Endothelial cell (in vitro differentiated cells): ENCODE results near the gene EFNA5. TPM values are rescaled to one million over a fixed set of nuclear protein-coding genes. Genes with fewer than 3 reads are reported as not detected.
A peak's percentile ranks its signal among the peaks of the same experiment; 100 is the strongest.

Experiments used
- DNase-seq: peaks from one replicate; pipeline ENCODE4 v3.0.0; 2021; ENCODE audit warnings: low spot score
- H3K27ac Mint-ChIP-seq: one replicate; pipeline ENCODE4 v1.8.0; 2021; ENCODE audit warnings: mixed read lengths, inconsistent platforms; ENCODE audit not compliant: unreplicated experiment
- H3K27me3 Mint-ChIP-seq: one replicate; pipeline ENCODE4 v1.8.0; 2021; ENCODE audit warnings: mild to moderate bottlenecking, moderate library complexity, mixed read lengths, inconsistent platforms; ENCODE audit not compliant: unreplicated experiment
- H3K36me3 Mint-ChIP-seq: one replicate; pipeline ENCODE4 v1.8.0; 2021; ENCODE audit warnings: mild to moderate bottlenecking, low read depth, mixed read lengths, inconsistent platforms; ENCODE audit not compliant: unreplicated experiment
- H3K4me1 Mint-ChIP-seq: one replicate; pipeline ENCODE4 v1.8.0; 2021; ENCODE audit warnings: mild to moderate bottlenecking, mixed read lengths, inconsistent platforms; ENCODE audit not compliant: unreplicated experiment
- H3K4me3 Mint-ChIP-seq: one replicate; pipeline ENCODE4 v1.8.0; 2021; ENCODE audit warnings: mild to moderate bottlenecking, mixed read lengths, inconsistent platforms; ENCODE audit not compliant: unreplicated experiment
- H3K9me3 Mint-ChIP-seq: one replicate; pipeline ENCODE4 v1.8.0; 2021; ENCODE audit warnings: mixed read lengths, inconsistent platforms; ENCODE audit not compliant: unreplicated experiment
- total RNA-seq: library from RNA; stranded (reverse); fragmentation: NEBNext Ultra II Directional; extraction: Animal tissue kit (Norgen Biotek cat#: 25700); gene quantifications from one replicate; pipeline ENCODE4 v1.2.1, GENCODE V29; 2021; ENCODE audit not compliant: unreplicated experiment
- TF ChIP-seq, protein P1 (sequence below): fragments of 200-600 bp; sonication (generic); IDR thresholded peaks from one replicate; pipeline ENCODE4 v1.5.0; 2021; ENCODE audit warnings: antibody characterized with exemption; ENCODE audit not compliant: unreplicated experiment

The EFNA5 gene
- total RNA-seq, 1 donor from 2014 or later = 8.8 TPM

DNA sequence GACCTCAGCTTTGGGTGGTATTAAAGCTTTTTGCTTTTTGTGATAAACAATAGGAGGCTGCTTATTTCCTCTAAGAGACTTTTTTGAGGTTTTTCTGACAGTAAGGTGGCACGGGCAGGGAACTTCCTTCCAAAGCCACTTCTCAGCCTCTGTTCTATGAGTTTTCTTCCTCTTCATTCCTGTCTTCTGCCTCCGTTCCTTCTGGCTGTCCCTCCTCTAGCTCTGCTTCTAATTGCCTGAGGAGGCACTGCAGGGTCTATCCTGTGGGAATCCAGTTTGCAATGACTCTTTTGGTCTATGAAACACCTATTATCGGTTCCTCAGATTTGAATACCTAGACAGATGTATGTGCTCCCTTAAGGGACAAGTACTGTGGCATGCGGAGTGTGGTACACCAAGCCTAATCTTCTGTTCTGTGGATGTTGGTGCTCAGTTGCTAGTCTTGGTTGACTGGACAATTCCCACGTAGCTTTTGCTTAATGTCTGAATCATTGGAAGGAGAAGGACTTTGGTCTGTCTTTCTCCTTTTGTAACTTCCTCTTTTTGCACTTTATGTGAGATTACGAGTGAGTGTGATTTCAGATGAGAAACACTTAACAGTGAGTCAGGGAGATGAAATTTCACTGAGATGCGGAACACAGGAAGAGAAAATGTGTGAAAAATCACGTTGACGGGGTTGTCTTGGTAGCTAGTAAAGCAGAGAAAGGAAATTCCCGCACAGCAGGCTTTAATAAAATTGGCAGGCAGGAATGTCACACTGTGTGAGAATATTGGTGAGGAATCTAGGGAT is 305.2 kb downstream of the EFNA5 start:
- Mint-ChIP-seq H3K9me3 (no peaks in the 10 kb centered on the region), H3K27me3 (no peaks in the 10 kb centered on the region), H3K36me3 (no peaks in the 10 kb centered on the region), H3K4me3 (no peak overlapping the region), H3K27ac (peak overlapping the region; percentile 17), H3K4me1 (peaks cover 20% of the 10 kb centered on the region)
- DNase-seq = no peak
- TF ChIP-seq, protein P1, sequence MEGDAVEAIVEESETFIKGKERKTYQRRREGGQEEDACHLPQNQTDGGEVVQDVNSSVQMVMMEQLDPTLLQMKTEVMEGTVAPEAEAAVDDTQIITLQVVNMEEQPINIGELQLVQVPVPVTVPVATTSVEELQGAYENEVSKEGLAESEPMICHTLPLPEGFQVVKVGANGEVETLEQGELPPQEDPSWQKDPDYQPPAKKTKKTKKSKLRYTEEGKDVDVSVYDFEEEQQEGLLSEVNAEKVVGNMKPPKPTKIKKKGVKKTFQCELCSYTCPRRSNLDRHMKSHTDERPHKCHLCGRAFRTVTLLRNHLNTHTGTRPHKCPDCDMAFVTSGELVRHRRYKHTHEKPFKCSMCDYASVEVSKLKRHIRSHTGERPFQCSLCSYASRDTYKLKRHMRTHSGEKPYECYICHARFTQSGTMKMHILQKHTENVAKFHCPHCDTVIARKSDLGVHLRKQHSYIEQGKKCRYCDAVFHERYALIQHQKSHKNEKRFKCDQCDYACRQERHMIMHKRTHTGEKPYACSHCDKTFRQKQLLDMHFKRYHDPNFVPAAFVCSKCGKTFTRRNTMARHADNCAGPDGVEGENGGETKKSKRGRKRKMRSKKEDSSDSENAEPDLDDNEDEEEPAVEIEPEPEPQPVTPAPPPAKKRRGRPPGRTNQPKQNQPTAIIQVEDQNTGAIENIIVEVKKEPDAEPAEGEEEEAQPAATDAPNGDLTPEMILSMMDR = no peak

GRCh38 chr5:107364443-107365319 is 306.1 kb downstream of the EFNA5 start:
- no peak for DNase-seq
- Mint-ChIP-seq H3K4me3 (no peak overlapping the region), H3K27ac (peak overlapping the region; percentile 9), H3K36me3 (no peaks in the 10 kb centered on the region), H3K9me3 (no peaks in the 10 kb centered on the region), H3K4me1 (peaks cover 20% of the 10 kb centered on the region), H3K27me3 (no peaks in the 10 kb centered on the region)
- TF ChIP-seq, protein P1 = no peak

- Mint-ChIP-seq H3K9me3 (no peaks in the 10 kb centered on the region), H3K4me1 (peaks cover 20% of the 10 kb centered on the region), H3K4me3 (no peak overlapping the region), H3K36me3 (no peaks in the 10 kb centered on the region), H3K27ac (peak overlapping the region; percentile 53), H3K27me3 (no peaks in the 10 kb centered on the region)
- no peak for DNase-seq
- TF ChIP-seq, protein P1 = no peak
These were observed 307.0 kb downstream of the EFNA5 start for GRCh38 chr5:107363768-107364167.

DNA sequence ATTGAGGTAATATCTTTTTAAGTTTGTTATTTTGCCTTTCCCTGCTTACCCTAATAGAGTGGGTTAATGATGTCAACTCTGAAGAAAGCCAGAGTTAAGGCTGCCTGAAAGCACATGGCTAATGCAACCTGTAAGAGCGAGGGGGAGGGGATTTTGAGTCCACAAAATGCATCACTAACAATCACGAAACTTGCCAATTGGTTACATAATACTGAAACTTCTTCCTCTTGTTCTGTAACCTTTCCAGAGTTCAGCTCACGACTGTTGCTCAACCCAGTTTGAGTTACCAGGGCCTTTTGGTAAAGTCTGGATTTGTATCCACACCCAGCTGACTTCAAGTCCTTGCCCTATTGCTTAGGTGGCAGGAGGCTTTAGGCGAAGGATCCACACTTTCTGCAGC is 308.8 kb downstream of the EFNA5 start:
- no peaks in the 10 kb centered on the region for H3K36me3 Mint-ChIP-seq
- no peaks in the 10 kb centered on the region for H3K9me3 Mint-ChIP-seq
- H3K27me3 Mint-ChIP-seq = no peaks in the 10 kb centered on the region
- no peak overlapping the region for H3K27ac Mint-ChIP-seq
- TF ChIP-seq, protein P1 = no peak
- no peak overlapping the region for H3K4me3 Mint-ChIP-seq
- no peak for DNase-seq
- H3K4me1 Mint-ChIP-seq = peaks cover 20% of the 10 kb centered on the region

- no peak for DNase-seq
- TF ChIP-seq, protein P1 = no peak
- no peaks in the 10 kb centered on the region for H3K9me3 Mint-ChIP-seq
- no peaks in the 10 kb centered on the region for H3K27me3 Mint-ChIP-seq
- H3K36me3 Mint-ChIP-seq = no peaks in the 10 kb centered on the region
- H3K4me1 Mint-ChIP-seq = peaks cover 10% of the 10 kb centered on the region
- H3K4me3 Mint-ChIP-seq = no peak overlapping the region
- H3K27ac Mint-ChIP-seq = no peak overlapping the region
These were observed 310.9 kb downstream of the EFNA5 start for GRCh38 chr5:107359916-107360234.
